HCT116 (cell line): ENCODE data around the gene TAPT1.

Source experiments
- ATF3 ChIP-seq: IDR thresholded peaks from 2 replicates; pipeline ENCODE4 v1.6.1; 2012
- CEBPB ChIP-seq: IDR thresholded peaks from 2 replicates; pipeline ENCODE4 v1.6.1; 2012; ENCODE audit warnings: low read depth
- CTCF ChIP-seq, 3 experiments: fragments of 200-600 bp in 1 of 3; sonication (generic) in 1 of 3; IDR thresholded peaks in 2 of 3; conservative IDR thresholded peaks in 1 of 3; 2 replicates each; pipeline ENCODE4 v1.5.1; 2012 to 2017; ENCODE audit warnings: low read depth in 2 of 3, low read length in 2 of 3, antibody characterized with exemption in 1 of 3, borderline replicate concordance in 1 of 3, control low read depth in 1 of 3, mild to moderate bottlenecking in 1 of 3, mixed read lengths in 1 of 3, mixed run types in 1 of 3, moderate library complexity in 1 of 3; ENCODE audit not compliant: insufficient read depth in 1 of 3
- ELF1 ChIP-seq: IDR thresholded peaks from 2 replicates; pipeline ENCODE4 v1.6.1; 2012; ENCODE audit warnings: low read depth, borderline replicate concordance
- EZH2 ChIP-seq: fragments of 200-600 bp; sonication (generic); IDR thresholded peaks from 2 replicates; pipeline ENCODE4 v1.6.1; 2017; ENCODE audit warnings: antibody characterized with exemption, mixed run types
- POLR2A ChIP-seq: IDR thresholded peaks from 2 replicates; pipeline ENCODE4 v1.7.0; 2011; ENCODE audit warnings: borderline replicate concordance; ENCODE audit not compliant: insufficient read depth, insufficient read length; ENCODE audit errors: extremely low read depth
- POLR2AphosphoS5 ChIP-seq: IDR thresholded peaks from 2 replicates; pipeline ENCODE4 v1.6.1; 2011; ENCODE audit warnings: mild to moderate bottlenecking, low read depth, low read length, moderate library complexity
- RAD21 ChIP-seq: IDR thresholded peaks from 2 replicates; pipeline ENCODE4 v1.6.1; 2012; ENCODE audit warnings: low read depth, mild to moderate bottlenecking
- SP1 ChIP-seq: IDR thresholded peaks from 2 replicates; pipeline ENCODE4 v1.6.1; 2012; ENCODE audit warnings: low read depth
- SRF ChIP-seq: IDR thresholded peaks from 2 replicates; pipeline ENCODE4 v1.6.1; 2012; ENCODE audit warnings: low read depth
- ZNF274 ChIP-seq: fragments of 200-500 bp; sonication (Bioruptor generic); IDR thresholded peaks from 2 replicates; pipeline ENCODE4 v1.6.1; 2014; ENCODE audit warnings: mild to moderate bottlenecking, low read depth, low read length, inconsistent platforms
- TF ChIP-seq, protein P1 (sequence below): IDR thresholded peaks from 2 replicates; pipeline ENCODE4 v1.6.1; 2012

DNA sequence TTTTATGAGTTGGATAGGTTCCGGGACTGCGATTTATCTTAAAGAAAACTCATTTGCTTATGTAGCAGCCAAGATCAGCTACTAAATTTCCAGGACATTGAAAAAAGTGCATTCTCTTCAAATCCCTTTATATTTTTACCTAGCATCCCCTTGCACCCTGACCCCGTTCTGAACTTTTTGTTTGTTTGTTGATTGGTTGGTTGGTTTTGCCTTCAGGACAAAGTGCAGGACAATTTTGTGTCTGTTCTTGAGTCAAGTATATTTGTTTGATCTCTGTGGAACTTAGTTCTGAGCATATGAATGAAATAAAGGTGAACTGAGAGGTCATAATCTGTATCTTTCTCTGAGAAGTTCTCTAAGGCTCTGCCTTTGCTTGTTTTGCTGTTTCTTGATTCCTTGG is 12.8 kb upstream of the TAPT1 start:
- TF ChIP-seq CTCF (IDR thresholded peaks at IDR 0.05 in 2 of 3, conservative IDR thresholded peaks at IDR 0.05 in 1 of 3; ENCODE audit: borderline replicate concordance in 1 of 3, insufficient read depth in 1 of 3, low read depth in 2 of 3, low read length in 2 of 3) (no peak), RAD21 (no peak), POLR2A (no peak), SRF (no peak), EZH2 (no peak), CEBPB (no peak), SP1 (no peak), ATF3 (no peak), ZNF274 (no peak), POLR2AphosphoS5 (no peak), ELF1 (no peak)
- TF ChIP-seq, protein P1, sequence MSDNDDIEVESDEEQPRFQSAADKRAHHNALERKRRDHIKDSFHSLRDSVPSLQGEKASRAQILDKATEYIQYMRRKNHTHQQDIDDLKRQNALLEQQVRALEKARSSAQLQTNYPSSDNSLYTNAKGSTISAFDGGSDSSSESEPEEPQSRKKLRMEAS, result no peak
